Effector memory CD4-positive, alpha-beta T cell (primary cell): ENCODE measurements around the gene C18orf54.
"Not testable (repeated sequence)": the region's sequence is repeated elsewhere in the genome, so short reads cannot be mapped to it uniquely, and the experiment has no call there.

Experiments used
- DNase-seq, 3 donors: peaks; one replicate each; pipeline ENCODE4 v3.0.0-alpha.2; 2020
- H3K27ac ChIP-seq: 2 replicates; pipeline ENCODE4 v1.7.0; 2013; ENCODE audit warnings: mild to moderate bottlenecking, low read length, moderate library complexity; ENCODE audit not compliant: insufficient read depth, poor library complexity, severe bottlenecking
- H3K27me3 ChIP-seq: replicated peaks from 2 replicates; pipeline ENCODE4 v1.7.0; 2013; ENCODE audit warnings: mild to moderate bottlenecking, low read length; ENCODE audit not compliant: insufficient read depth, control insufficient read depth, poor library complexity, severe bottlenecking
- H3K36me3 ChIP-seq: 2 replicates; pipeline ENCODE4 v1.7.0; 2013; ENCODE audit warnings: mild to moderate bottlenecking, low read length, moderate library complexity; ENCODE audit not compliant: control insufficient read depth, insufficient read depth
- H3K4me1 ChIP-seq: 2 replicates; pipeline ENCODE4 v1.7.0; 2013; ENCODE audit warnings: low read length, mild to moderate bottlenecking; ENCODE audit not compliant: control insufficient read depth, insufficient read depth, poor library complexity, severe bottlenecking
- H3K4me3 ChIP-seq: 2 replicates; pipeline ENCODE4 v1.7.0; 2013; ENCODE audit warnings: low read length, low read depth, mild to moderate bottlenecking; ENCODE audit not compliant: insufficient read depth, poor library complexity, severe bottlenecking
- H3K9me3 ChIP-seq: 2 replicates; pipeline ENCODE4 v1.7.0; 2013; ENCODE audit warnings: mild to moderate bottlenecking, low read length, moderate library complexity; ENCODE audit not compliant: control insufficient read depth

Gene C18orf54

GRCh38 chr18:54386043-54386442 lies 28.3 kb downstream of the C18orf54 start:
- Histone ChIP-seq H3K4me1 (no peaks in the 10 kb centered on the region), H3K36me3 (no peaks in the 10 kb centered on the region), H3K27me3 (no peaks in the 10 kb centered on the region), H3K9me3 (no peaks in the 10 kb centered on the region), H3K27ac (no peak overlapping the region), H3K4me3 (no peak overlapping the region)
- DNase-seq, result no peak

GRCh38 chr18:54386800-54387495 lies 29.2 kb downstream of the C18orf54 start:
- DNase-seq, H3K4me1 ChIP-seq, H3K27me3 ChIP-seq, H3K9me3 ChIP-seq, H3K36me3 ChIP-seq, H3K4me3 ChIP-seq, H3K27ac ChIP-seq: not testable (repeated sequence)

GRCh38 chr18:54387631-54388030 lies 29.9 kb downstream of the C18orf54 start:
- no peak overlapping the region for H3K27ac ChIP-seq
- H3K9me3 ChIP-seq, result no peaks in the 10 kb centered on the region
- no peaks in the 10 kb centered on the region for H3K27me3 ChIP-seq
- no peak overlapping the region for H3K4me3 ChIP-seq
- H3K36me3 ChIP-seq, result no peaks in the 10 kb centered on the region
- H3K4me1 ChIP-seq, result no peaks in the 10 kb centered on the region
- no peak for DNase-seq

- no peaks in the 10 kb centered on the region for H3K9me3 ChIP-seq
- no peaks in the 10 kb centered on the region for H3K36me3 ChIP-seq
- no peaks in the 10 kb centered on the region for H3K27me3 ChIP-seq
- no peak overlapping the region for H3K27ac ChIP-seq
- no peak overlapping the region for H3K4me3 ChIP-seq
- no peak for DNase-seq
- H3K4me1 ChIP-seq, result no peaks in the 10 kb centered on the region
Measured at GRCh38 chr18:54388203-54389142, 30.8 kb downstream of the C18orf54 start.

GRCh38 chr18:54389143-54389505 lies 31.4 kb downstream of the C18orf54 start:
- no peaks in the 10 kb centered on the region for H3K36me3 ChIP-seq
- H3K9me3 ChIP-seq, result no peaks in the 10 kb centered on the region
- no peak for DNase-seq
- no peak overlapping the region for H3K4me3 ChIP-seq
- H3K4me1 ChIP-seq, result no peaks in the 10 kb centered on the region
- H3K27ac ChIP-seq, result no peak overlapping the region
- H3K27me3 ChIP-seq, result no peaks in the 10 kb centered on the region

- no peak overlapping the region for H3K27ac ChIP-seq
- DNase-seq, result no peak
- H3K27me3 ChIP-seq, result no peaks in the 10 kb centered on the region
- H3K9me3 ChIP-seq, result no peaks in the 10 kb centered on the region
- H3K4me1 ChIP-seq, result no peaks in the 10 kb centered on the region
- no peak overlapping the region for H3K4me3 ChIP-seq
- no peaks in the 10 kb centered on the region for H3K36me3 ChIP-seq
Measured at GRCh38 chr18:54390838-54391237, 33.1 kb downstream of the C18orf54 start.

- no peaks in the 10 kb centered on the region for H3K36me3 ChIP-seq
- no peak overlapping the region for H3K4me3 ChIP-seq
- no peak for DNase-seq
- no peaks in the 10 kb centered on the region for H3K27me3 ChIP-seq
- H3K4me1 ChIP-seq, result no peaks in the 10 kb centered on the region
- H3K9me3 ChIP-seq, result no peaks in the 10 kb centered on the region
- no peak overlapping the region for H3K27ac ChIP-seq
Measured at GRCh38 chr18:54392543-54393023, 34.9 kb downstream of the C18orf54 start.

GRCh38 chr18:54393648-54394294 lies 36.1 kb downstream of the C18orf54 start:
- H3K9me3 ChIP-seq, result no peaks in the 10 kb centered on the region
- no peak overlapping the region for H3K4me3 ChIP-seq
- DNase-seq, result no peak
- H3K4me1 ChIP-seq, result no peaks in the 10 kb centered on the region
- H3K27ac ChIP-seq, result no peak overlapping the region
- H3K36me3 ChIP-seq, result no peaks in the 10 kb centered on the region
- no peaks in the 10 kb centered on the region for H3K27me3 ChIP-seq

- H3K27me3 ChIP-seq, result no peaks in the 10 kb centered on the region
- H3K4me1 ChIP-seq, result no peaks in the 10 kb centered on the region
- no peaks in the 10 kb centered on the region for H3K9me3 ChIP-seq
- H3K4me3 ChIP-seq, result no peak overlapping the region
- no peak for DNase-seq
- no peaks in the 10 kb centered on the region for H3K36me3 ChIP-seq
- no peak overlapping the region for H3K27ac ChIP-seq
Measured at GRCh38 chr18:54396760-54397159, 39.1 kb downstream of the C18orf54 start.

- H3K9me3 ChIP-seq, result no peaks in the 10 kb centered on the region
- H3K36me3 ChIP-seq, result no peaks in the 10 kb centered on the region
- H3K27me3 ChIP-seq, result no peaks in the 10 kb centered on the region
- DNase-seq, result no peak
- H3K4me1 ChIP-seq, result no peaks in the 10 kb centered on the region
- H3K4me3 ChIP-seq, result no peak overlapping the region
- no peak overlapping the region for H3K27ac ChIP-seq
Measured at GRCh38 chr18:54405290-54405689, 47.6 kb downstream of the C18orf54 start.
